ENCODE results near the gene NLRP3.

Gene NLRP3

DNA sequence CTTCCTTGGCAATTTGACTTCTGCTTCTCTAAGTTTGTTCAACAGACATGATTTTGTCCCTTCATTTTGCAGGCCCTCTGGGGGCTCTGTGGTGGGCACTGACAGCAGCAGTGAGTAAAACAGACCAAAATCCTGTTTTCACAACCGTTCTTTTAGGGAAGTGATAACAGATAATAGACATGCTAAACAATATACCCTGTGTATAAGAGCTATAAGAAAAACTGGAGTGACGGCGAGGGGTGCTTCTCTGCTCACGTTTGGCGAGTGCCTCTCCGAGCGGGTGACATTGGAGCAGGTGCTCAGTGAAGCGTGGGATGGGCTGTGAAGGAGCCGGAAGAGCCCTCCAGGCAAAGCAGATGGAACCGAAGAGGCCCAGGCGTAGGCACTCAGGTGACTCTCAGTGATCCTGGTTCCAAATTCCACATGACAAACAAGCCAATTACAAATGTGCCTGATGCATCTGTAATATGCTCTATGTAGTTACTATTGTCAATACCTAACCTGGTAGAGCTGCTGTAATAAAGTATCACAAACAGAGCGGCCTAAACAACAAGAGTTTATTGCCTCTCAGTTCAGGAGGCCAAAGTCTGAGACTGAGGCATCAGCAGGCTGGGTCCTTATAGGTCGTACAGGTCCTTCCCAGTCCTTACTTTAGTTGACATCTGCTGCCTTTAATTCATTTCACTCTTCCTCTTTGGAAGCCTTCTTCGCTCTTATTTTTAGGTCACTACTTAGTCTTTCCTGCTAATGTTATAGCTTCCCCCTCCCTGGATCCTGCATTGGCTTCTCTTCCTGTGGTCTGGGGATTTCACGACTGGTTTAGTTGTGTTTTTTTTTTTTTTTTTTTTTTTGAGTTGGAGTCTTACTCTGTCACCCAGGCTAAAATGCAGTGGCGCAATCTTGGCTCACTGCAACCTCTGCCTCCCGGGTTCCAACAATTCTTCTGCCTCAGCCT, 21.9 kb downstream of the NLRP3 start:
- no peak for DNase-seq (ENCODE audit: low spot score)

- DNase-seq (ENCODE audit: low spot score), result no peak
Observed at GRCh38 chr1:247440001-247440620, 24.1 kb downstream of the NLRP3 start.

DNA sequence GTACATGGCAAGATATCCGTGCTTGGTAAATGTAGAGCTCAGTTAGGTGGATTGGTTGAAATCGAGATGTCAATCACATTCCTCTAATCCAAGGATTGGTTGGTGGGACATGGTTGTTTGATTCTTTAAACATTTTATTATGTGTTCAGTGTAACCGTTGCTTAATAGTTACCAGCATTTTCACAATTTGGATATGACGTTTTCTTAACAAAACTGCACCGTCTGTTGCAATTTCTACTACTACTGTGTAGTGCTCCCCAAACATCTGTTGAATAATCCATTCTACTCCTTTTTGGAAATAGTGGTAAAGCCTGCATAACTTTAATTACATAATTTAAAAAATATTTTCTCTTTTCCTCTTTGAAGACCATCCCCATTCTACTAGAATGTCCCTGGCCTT, 25.6 kb downstream of the NLRP3 start:
- DNase-seq (ENCODE audit: low spot score), result no peak

- DNase-seq (ENCODE audit: low spot score), result no peak
Observed at GRCh38 chr1:247442164-247442563, 26.2 kb downstream of the NLRP3 start.

GRCh38 chr1:247443641-247444040, 27.7 kb downstream of the NLRP3 start:
- DNase-seq (ENCODE audit: low spot score), result no peak

DNA sequence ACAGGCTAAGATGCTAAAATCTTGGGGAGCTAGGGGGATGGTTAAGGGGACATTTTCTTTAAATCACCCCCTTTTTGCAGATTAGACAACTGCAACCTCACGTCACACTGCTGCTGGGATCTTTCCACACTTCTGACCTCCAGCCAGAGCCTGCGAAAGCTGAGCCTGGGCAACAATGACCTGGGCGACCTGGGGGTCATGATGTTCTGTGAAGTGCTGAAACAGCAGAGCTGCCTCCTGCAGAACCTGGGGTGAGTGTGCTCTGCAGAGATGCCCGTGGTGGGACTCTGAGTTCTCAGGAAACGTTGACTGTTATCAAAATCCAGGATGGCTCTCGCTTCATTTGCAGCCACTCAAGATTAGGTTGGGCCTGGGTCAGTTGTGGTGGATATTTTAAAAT, 28.6 kb downstream of the NLRP3 start:
- no peak for DNase-seq (ENCODE audit: low spot score)

DNA sequence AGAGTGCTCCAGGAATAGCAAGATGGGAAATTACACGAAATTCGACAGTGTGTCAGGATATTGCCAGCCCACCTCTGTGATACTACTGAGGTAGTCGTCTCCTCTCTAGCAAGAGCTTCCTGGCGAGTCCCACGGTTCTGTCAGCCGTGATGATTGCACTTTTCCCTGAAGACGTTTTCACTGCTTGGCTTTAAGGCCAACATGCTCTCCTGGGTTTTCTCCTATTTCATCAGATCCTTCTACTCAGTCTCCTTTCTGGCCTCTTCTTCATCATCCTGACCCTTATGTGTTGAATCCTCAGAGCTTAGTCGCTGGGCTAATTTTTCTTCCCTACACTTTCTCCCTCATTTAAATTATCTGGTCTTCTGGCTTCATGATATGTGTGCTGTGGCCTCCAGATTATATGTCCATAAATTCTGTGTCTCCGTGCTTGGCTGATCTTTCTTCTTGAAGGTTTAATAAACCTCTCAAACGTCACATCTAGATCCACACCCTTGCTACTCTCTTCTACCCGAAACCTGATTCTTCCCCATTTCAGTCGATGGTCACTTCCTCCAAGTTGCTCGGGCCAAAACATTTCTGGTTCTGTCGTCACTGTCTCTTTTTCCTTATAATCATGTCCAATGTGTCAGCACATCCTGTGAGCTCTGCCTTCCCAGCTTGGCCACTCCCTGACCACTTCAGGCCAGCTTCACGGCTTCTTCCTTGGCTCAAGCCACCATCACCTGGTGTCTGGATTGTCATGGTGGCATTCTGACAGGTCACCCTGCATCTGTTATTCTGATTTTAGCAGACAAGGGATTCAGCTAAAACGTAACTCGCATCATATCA, 29.8 kb downstream of the NLRP3 start:
- no peak for DNase-seq (ENCODE audit: low spot score)

GRCh38 chr1:247447162-247447909, 31.4 kb downstream of the NLRP3 start:
- no peak for DNase-seq (ENCODE audit: low spot score)

GRCh38 chr1:247448107-247448791, 32.3 kb downstream of the NLRP3 start:
- peak; percentile 55 for DNase-seq (ENCODE audit: low spot score)

DNA sequence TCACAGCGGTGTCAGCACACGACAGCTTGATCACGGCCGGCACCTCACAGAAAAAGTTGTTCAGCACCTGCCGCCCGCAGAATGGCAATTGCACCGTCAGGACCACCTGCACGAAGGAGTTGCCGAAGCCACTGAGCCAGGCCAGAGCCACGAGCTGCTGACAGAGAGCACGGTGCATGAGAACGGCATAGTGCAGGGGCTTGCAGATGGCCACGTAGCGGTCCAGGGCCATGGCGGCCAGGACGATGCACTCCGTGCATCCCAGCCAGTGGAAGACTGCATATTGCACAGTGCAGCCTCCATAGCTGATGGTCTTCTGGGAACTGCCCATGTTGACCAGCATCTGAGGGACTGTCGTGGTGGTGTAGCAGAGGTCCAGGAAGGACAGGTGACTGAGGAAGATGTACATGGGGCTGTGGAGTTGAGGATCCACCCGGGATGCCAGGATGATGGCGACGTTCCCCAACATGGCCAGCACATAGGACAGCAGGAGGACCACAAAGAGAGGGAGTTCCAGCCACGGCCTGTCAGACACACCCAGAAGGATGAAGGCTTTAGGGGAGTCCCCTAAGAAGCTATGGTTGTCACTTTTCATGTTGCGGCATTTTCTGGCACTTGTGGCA, 35.5 kb downstream of the NLRP3 start:
- no peak for DNase-seq (ENCODE audit: low spot score)

DNA sequence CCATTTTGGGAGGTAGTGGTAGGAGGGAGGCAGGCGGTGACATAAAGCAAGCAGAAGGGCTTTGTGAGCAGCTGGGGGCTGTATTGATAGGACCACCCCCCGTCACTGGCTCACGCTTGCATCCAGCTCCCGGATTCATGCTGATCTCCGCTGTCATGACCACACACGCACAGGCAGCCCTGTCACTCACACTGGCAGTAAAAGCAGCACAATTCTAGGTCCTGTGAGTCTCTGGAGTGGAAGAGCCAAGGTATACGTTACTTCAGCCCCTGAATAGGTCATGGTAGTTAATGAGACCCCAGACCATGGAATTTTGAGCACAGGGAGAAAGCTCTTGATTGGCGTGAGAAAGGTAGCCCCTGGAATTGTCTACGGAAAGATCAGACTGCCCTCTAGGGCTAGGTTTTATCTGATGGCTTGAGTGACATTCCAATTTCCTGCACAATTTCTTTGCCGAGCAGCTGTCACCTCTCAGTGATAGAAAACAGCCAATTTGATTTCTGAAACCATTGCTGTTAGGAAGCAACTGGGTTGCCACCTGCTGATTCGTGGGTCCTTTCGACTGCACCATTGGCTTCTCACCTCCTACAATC, 36.6 kb downstream of the NLRP3 start:
- DNase-seq (ENCODE audit: low spot score), result no peak

DNA sequence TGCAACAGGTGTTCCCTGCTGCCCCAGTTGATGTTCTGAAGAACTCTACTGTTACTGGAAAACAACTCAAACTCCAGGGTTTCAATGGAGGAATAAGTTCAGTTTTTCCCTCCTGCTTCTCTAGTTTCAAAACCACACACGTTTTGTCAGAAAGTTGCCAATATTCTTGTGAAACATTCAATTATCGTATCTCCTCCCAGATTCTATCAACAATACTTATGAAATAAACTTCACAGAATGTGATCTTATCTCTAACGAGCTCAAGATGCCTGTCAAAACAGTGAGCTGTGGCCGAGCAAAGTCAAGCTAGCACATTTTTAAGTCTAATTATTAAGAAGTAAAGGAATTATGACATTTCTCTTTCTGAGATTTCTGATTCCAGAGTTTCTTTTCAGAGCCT, 37.3 kb downstream of the NLRP3 start:
- DNase-seq (ENCODE audit: low spot score), result no peak

DNA sequence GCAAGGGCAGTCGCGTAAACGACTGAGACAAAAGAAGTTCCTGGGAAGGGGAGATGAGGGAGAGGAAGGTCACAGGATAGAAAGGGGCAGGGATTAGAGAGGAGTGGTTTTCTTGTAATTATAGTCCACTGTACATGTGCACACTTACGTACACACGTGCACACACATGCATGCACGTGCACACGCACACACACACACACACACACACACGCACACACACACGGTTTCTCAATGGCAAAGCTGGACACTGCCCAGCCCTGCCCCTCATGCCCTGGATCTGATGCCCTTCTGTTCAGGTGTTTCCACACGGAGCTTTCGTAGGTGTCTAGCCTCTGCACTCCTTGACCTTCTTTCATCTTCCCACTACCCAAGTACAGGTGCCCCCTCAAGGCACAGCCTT, 38.0 kb downstream of the NLRP3 start:
- DNase-seq (ENCODE audit: low spot score), result no peak

GRCh38 chr1:247456021-247456420, 40.0 kb downstream of the NLRP3 start:
- DNase-seq (ENCODE audit: low spot score), result no peak

DNA sequence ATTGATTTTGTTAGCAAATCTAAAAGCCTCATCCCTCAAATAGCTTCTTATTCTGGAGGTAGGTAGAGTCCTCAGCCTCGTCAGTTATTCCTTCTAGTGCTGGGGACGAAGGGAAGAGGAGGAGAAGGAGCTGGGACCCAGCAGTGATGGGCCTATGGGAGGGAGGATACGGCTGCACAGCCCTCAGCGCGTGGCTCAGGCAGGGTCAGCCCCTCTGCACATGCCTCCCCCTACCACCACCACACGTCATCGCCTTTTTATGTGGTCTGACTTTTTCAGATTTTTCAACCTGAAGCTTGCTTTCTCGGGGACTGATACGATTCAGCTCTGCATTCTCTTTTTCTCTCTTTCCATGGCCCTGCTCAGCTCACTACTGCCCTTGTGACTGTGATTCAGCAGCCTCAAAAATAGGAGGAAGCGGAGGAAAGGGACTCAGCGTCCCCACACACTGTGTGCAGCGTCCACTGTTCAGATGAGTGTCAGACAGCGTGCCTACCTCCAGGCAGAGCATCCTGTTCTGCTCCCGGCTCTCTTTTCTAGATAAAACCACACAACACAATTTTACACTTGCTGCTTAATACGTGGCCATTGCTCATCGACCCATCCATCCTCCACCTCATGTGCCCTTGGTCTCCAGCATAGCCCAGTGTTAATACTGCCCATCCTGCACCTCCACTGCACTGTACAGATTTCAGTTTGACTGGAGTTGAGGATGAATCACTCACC, 41.1 kb downstream of the NLRP3 start:
- no peak for DNase-seq (ENCODE audit: low spot score)

GRCh38 chr1:247459507-247459906, 43.5 kb downstream of the NLRP3 start:
- DNase-seq (ENCODE audit: low spot score), result no peak

GRCh38 chr1:247465796-247466195, 49.8 kb downstream of the NLRP3 start:
- no peak for DNase-seq (ENCODE audit: low spot score)

GRCh38 chr1:247467129-247467528, 51.2 kb downstream of the NLRP3 start:
- DNase-seq (ENCODE audit: low spot score), result no peak

DNA sequence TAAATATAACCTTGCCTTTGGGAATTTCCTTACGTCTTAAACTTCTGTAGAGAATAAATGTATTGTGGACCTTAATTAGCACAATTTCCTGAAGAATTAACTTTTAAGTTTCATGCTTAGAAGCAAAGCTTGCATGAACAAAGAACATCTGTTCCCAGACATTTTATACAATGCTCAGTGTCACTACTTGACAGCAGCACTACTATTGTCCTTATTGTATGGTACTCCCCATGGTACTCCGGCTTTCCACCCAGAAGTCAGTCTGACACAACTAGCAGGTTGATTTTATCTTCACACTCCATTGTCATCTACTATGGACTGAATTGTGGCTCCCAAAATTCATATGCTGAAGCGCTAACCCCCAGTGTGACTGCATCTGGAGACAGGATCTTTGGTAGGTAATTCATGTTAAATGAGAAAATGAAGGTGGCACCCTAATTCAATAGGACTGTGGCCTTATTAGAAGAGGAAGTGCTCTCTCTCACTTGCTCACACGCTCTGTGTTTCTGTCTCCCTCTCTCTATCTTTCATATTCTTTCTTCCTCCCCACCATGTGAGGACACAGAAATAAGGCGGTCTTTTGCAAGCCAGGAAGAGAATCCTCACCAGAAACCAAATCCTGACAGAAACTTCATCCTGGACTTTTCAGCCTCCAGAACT, 52.6 kb downstream of the NLRP3 start:
- DNase-seq (ENCODE audit: low spot score), result no peak

Measured in putamen (tissue), 1 donor.